GM18870 (cell line): ENCODE results near the gene ZNF48.
A peak's percentile ranks its signal among the peaks of the same experiment; 100 is the strongest.
"Not testable (repeated sequence)": the region's sequence is repeated elsewhere in the genome, so short reads cannot be mapped to it uniquely, and the experiment has no call there.

Experiments
- ATAC-seq: cut with Tn5 transposase; IDR thresholded peaks from one replicate; pipeline ENCODE4 v1.9.1; 2021; ENCODE audit warnings: moderate library complexity; ENCODE audit not compliant: unreplicated experiment

The ZNF48 gene

DNA sequence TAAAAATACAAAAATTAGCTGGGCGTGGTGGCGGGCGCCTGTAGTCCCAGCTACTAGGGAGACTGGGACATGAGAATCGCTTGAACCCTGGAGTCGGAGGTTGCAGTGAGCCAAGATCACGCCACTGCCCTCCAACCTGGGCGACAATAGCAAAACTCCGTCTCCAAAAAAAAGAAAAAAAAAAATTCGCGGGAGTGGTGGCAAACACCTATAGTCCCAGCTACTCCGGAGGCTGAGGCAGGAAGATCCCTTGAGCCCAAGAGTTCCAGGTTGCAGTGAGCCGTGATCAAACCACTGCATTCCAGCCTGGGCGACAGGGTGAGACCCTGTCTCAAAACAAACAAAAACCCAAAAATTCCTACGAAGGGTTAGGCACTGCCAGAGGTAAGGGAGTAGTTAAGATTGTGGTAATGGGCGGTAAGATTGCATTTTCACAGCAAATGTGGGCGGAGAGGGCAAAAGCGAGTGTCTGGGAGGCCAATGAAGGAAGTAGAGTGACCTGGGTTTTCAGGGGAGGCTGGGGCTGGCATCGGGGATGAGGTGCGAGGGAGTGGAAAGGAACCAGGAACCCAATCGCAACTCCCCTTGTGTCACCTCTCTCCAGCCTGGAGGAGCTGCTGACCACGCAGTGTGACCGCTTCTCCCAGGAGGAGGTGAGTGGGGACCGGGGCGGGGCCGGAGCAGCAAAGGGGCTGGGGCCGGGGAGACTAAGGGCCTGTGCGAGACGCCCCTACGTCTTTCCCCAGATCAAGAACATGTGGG lies 18.0 kb upstream of the ZNF48 start:
- no peak for ATAC-seq

DNA sequence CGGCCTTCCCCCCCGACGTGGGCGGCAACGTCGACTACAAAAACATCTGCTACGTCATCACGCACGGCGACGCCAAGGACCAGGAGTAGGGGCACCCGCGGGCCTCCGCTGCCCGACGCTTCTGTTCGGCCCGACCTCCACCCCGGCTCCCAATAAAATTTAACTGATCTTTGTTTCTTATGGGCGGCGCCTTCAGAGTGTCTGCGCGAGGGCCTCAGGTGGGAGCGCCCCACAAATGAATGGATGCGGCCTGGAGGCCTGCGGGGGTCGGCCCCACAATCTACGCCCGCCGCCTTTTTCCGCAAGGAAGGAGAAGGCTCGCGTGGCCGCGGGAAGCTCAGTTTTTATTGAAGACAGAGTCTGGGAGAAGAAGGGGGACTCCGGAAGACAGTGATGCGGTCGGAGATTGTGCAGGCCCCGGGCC lies 17.4 kb upstream of the ZNF48 start:
- peak; percentile 24 for ATAC-seq

DNA sequence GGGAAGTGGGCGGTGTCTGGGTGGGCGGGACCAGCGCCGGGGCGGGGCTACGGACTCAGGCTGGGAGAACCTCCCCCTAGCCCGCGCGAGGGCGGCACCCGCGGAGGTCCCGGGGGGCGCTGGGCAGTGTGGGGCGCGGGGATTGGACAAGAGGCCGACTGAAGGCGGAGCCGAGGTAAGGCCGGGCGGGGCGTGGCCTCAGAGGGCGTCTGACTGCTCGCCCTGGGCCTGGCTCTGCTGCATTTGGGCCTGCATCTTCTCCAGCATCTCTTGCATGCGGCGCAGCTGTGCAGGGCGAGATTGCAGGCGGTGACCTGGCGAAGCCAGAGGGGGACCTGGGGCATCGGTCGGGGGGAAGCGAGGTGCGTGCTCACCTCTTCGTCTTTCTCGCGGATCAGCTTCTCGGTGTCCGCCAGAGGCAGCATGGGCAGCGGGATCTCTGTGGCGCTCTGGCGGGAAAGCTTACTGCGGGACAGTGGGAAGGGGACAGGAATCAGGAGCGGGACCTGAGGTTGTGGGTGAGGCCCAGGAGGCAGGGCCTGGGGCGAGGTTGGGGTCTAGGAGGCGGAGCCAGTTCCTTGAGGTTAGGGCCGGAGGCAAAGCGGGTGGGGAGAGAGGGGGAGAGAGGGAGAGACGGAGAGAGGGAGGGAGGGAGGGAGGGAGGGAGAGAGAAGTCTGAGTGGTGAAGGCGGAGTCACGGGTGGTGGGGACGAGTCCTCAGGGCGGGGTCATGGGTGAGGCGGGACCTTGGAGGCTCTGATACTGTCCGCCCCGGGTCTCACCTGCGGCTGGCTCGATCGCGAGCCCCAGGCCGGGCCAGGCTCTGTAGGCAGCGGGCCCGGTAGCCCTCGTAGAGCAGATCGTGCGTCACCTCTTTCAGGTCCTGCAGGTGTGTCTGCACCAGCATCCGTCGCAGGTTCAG lies 16.7 kb upstream of the ZNF48 start:
- ATAC-seq: peak; percentile 69

GRCh38 chr16:30379158-30379783 lies 15.9 kb upstream of the ZNF48 start:
- ATAC-seq: no peak

DNA sequence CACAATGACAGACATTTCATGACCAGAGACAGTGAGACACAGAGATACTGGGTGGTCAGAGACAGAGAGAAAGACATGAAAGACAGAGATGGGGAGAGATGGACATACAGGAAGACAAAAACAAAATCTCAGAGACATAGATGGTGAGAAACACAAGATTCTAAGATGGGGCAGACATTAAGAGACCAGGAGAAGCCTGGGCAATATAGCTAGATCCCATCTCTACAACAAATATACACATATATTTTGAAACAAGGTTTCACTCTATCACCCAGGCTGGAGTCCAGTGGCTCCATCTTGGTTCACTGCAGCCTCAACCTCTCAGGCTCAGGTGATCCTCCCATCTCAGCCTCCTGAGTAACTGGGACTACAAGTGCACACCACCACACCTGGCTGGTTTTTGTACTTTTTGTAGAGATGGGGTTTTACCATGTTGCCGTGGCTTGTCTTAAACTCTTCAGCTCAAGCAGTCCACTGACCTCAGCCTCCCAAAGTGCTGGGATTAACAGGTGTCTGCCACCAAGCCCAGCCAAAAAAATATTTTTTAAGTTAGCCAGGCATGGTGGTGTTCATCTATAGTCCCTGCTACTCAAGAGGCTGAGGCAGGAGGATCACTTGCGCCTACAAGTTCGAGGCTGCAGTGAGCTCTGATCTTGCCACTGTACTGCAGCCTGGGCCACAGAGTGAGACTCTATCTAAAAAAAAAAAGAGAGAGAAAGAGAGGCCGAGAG lies 15.0 kb upstream of the ZNF48 start:
- no peak for ATAC-seq

- ATAC-seq: no peak
These were observed 14.4 kb upstream of the ZNF48 start for GRCh38 chr16:30380803-30381208.

GRCh38 chr16:30381291-30382041 lies 13.8 kb upstream of the ZNF48 start:
- ATAC-seq: no peak

DNA sequence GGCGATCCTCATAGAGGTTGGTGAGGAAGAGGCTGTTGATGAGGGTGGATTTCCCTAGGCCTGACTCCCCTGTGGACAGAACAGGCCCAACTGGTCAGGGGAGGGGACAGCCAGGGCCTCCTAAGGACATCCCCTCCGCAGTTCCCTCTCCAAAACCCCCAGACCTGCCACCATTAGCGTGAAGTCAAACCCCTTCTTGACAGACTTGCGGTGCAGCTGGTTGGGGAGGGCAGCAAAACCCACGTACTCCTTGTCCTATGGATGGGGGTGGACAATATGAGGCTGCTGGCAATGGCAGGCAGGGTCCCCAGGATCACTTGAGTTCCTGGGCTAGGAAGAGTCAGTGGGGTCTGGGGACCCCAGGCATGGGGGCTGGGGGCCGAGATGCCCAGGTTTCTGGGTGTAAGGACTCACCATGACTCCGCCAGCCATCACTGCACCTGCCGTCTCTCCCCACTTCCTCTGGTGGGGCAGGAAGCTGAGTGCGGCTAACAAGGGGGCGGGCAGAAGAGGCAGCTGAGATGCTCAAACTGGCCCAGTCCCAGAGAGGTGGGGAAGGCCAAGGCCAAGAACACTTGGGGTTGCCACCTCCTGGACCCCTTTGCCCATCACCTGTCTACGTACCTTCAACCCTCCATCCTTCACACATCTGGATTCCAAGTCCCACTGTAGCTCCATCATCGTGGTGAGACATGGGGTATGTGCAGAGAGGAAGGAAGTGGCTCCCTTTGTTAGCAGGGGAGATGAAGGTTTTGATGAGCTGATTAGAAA lies 12.9 kb upstream of the ZNF48 start, which contains the start of gene SEPTIN1:
Gene SEPTIN1, minus strand, starts transcription at position 451 of the 771 bp plus-strand sequence. Its CDS starts 19 bp downstream, at position 432.
- no peak for ATAC-seq

GRCh38 chr16:30383521-30383920 lies 11.7 kb upstream of the ZNF48 start:
- ATAC-seq: no peak

- ATAC-seq: no peak
These were observed 547 bp upstream of the ZNF48 start for GRCh38 chr16:30394592-30395154.

DNA sequence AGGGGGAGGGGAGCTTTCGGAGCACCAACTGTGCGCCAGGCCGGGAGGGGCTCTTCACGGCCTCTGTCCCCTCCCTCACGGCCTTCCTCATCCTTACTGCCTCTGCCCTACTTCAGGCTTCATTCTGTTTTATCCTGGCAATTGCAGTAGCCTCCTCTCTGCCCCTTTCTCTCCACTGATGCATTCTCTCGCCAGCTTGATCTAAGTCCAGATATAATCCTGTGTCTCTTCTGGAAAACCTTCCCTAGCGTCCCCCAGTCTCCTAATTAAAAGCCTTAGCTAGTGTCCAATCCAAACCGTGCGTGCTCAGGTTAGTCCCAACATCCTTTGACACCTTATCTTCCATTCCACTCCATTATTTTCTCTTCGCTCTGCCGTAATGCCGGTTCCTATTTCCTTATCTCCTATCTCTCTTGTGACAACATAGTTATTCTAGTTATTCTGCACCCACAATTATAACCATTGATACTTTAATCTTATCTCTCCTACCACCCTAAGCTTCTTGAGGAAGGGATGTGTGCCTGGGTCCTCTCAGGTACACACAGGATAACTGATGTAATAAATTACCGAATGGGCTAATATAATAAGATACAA lies 869 bp downstream of the ZNF48 start:
- no peak for ATAC-seq

DNA sequence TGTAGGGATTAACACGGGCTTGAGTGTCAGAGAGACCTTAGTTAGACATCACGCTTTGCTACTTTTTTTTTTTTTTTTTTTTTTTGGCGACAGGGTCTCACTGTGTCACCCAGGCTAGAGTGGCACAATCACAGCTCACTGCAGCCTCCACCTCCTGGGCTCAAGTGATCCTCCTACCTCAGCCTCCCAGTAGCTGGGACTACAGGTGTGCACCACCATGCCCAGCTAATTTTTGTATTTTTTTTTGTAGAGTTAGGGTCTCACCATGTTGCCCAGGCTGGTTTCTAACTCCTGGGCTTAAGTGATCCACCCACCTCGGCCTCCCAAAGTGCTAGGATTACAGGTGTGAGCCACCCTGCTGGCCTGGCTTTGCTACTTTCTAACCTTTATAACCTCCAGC lies 1.4 kb downstream of the ZNF48 start:
- not testable (repeated sequence) for ATAC-seq

DNA sequence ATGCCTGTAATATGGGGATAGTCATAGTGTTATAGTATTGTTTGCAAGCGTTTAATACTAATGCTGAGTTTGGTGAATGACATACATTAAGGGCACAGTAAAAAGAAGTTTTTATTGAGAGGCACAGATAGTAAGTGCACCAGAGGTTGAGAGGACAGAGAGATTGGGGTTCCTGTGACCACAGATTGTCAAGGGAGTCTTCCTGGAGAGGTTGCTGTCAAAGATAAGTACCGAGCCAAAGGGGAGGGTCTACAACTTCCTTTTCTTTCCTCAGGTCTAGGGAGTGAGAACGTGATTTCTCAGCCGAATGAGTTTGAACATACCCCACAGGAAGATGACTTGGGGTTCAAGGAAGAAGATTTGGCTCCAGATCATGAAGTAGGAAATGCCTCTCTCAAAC lies 1.8 kb downstream of the ZNF48 start:
- no peak for ATAC-seq

DNA sequence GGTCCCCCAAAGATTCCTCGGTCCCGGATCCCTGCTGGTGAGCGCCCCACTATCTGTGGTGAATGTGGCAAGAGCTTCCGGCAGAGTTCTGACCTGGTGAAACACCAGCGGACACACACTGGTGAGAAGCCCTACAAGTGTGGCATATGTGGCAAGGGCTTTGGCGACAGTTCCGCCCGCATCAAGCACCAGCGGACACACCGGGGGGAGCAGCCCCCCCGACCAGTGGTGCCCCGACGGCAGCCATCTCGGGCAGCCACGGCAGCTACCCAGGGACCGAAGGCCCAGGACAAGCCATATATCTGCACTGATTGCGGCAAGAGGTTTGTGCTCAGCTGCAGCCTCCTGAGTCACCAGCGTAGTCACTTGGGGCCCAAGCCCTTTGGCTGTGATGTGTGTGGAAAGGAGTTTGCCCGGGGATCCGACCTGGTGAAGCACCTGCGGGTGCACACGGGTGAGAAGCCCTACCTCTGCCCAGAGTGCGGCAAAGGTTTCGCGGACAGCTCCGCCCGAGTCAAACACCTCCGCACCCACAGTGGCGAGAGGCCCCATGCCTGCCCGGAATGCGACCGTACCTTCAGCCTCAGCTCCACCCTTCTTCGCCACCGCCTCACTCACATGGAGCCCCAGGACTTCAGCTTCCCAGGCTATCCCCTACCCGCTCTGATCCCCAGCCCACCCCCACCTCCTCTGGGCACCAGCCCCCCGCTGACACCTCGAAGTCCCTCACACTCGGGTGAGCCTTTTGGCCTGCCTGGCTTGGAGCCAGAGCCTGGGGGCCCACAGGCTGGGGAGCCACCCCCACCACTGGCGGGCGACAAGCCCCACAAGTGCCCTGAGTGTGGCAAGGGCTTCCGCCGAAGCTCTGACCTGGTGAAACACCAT lies 2.8 kb downstream of the ZNF48 start:
- no peak for ATAC-seq

DNA sequence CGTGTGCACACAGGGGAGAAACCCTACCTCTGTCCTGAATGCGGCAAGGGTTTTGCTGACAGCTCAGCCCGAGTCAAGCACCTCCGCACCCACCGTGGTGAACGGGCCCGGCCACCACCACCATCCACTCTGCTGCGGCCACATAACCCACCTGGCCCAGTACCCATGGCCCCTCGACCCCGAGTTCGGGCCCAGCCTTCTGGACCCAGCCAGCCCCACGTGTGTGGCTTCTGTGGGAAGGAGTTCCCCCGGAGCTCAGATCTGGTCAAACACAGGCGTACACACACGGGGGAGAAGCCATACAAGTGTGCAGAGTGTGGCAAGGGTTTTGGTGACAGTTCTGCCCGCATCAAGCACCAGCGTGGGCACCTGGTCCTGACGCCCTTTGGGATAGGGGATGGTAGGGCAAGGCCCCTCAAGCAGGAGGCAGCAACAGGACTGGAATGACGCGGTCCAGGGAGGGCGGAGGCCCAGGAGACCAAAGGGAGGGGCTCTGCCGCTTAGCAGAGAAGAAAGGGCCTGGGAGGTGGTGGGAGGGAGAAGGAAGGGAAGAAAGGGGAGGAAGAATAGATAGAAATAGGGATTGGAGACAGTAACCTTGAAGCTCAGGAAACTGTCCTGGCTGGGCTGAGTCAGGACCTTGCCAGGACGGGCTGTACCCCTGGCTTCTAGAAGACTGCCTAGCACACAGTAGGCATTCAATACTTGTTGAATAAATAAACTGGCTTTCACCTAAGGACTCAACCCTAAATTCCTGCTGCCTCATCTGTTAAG lies 3.6 kb downstream of the ZNF48 start:
- no peak for ATAC-seq

DNA sequence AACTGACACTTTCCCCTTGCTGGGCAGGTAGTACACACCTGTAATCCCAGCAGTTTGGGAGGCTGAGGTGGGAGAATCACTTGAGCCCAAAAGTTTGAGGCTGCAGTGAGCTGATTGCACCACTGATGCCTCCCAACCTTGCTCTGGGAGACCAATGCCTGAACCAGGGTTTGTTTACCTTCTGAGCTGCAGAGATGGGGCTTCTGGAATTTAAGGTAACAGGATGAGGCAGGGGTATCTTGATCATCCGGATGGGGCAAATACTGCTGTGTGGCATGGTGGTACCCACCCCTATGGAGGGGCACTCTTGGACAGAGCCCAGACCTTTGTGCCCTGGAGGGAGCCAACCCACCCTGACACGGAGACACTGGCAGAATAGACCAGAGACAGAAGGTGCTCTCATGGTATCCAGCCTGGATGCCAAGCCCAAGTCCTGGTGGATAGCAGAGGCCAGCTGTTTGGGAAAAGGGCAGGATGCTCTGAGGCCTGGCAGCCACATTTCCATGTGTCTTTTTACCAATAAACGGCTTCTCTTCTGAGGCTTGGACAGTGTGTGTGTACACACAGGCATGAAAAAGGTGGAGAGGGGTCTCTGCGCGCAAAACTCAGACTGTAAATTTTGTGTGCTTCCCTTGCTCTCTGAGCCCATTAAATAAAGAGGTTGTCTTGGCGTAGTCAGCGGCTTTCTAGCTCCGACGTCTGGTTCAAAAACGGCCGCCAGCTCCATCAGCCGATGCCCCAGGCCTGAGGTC lies 4.4 kb downstream of the ZNF48 start:
- ATAC-seq: no peak
